ES-I3 (cell line): ENCODE data around the gene CCDC80.

ENCODE experiments used
- H3K36me3 ChIP-seq: 2 replicates; pipeline ENCODE4 v1.6.1; 2013; ENCODE audit warnings: mild to moderate bottlenecking, low read length, control low read depth, moderate library complexity; ENCODE audit not compliant: insufficient read depth
- H3K4me1 ChIP-seq: 2 replicates; pipeline ENCODE4 v1.6.1; 2013; ENCODE audit warnings: mild to moderate bottlenecking, control low read depth, low read length; ENCODE audit not compliant: insufficient read depth
- H3K9ac ChIP-seq: 2 replicates; pipeline ENCODE4 v1.6.1; 2013; ENCODE audit warnings: low read depth, mild to moderate bottlenecking, low read length, moderate library complexity
- H3K9me3 ChIP-seq: 2 replicates; pipeline ENCODE4 v1.6.1; 2013; ENCODE audit warnings: mild to moderate bottlenecking, low read length, moderate library complexity; ENCODE audit not compliant: control insufficient read depth, insufficient read depth

Gene CCDC80

DNA sequence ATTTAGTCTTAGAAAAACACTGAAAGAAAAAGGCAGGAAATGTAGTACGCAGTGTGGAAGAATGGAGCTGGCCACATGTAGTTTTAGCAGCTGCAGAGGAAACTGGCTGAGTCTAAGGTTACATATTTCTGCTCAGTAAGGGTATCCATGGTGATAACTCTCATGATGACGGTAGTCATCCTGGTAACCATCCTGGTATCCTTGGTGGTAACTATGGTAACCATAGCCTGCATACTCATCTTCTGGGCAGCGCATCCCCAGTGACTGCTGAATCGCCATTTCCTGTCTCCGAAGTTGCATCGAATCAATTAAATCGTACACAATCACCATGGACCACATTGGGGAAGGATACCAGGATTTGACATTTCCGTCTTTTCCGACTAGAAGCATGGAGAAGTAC is 35.7 kb downstream of the CCDC80 start:
- Histone ChIP-seq H3K36me3 (no peaks in the 10 kb centered on the region), H3K9ac (no peak overlapping the region), H3K9me3 (no peaks in the 10 kb centered on the region), H3K4me1 (no peaks in the 10 kb centered on the region)

DNA sequence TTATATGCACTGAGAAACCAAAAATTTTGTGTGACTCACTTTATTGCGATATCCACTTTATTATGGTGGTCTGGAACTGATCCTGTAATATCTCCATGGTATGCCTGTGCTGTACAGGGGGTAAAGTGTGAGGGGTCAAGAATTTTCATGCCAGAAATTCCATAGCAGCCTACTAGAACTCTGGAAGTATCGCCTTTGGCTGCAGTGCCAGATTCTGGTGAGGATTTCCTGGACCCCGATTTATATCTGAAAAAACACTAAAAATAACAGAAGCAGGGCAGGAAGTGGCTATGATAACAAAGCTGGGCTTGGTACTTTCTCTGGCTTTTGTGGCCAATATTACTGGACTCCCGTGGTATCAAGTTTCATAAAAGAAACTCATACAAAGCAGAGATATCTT is 36.4 kb downstream of the CCDC80 start:
- Histone ChIP-seq H3K36me3 (no peaks in the 10 kb centered on the region), H3K9me3 (no peaks in the 10 kb centered on the region), H3K4me1 (no peaks in the 10 kb centered on the region), H3K9ac (no peak overlapping the region)

DNA sequence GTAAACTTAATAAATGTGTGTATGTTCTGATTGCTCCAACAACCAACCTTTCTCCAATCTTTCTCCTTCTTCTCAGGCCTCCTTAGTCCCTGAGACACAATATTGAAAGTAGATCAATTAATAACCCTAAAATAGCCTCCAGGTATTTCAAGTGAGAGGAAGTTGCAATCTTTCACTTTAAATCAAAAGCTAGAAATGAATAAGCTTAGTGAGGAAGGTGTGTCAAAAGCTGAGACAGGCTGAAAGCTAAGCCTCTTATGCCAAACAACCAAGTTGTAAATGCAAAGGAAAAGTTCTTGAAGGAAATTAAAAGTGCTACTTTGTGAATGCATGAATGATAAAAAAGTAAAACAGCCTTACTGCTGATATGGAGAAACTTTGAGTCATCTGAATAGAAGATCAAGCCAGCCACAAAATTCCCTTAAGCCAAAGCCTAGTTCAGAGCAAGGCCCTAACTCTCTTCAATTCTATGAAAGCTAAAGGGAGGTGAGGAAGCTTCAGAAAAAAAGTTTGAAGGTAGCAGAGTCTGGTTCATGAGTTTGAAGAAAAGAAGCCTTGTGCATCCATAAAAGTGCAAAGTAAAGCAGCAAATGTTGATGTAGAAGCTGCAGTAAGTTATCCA is 38.6 kb downstream of the CCDC80 start:
- no peak overlapping the region for H3K9ac ChIP-seq
- H3K36me3 ChIP-seq, result no peaks in the 10 kb centered on the region
- H3K4me1 ChIP-seq, result no peaks in the 10 kb centered on the region
- no peaks in the 10 kb centered on the region for H3K9me3 ChIP-seq

DNA sequence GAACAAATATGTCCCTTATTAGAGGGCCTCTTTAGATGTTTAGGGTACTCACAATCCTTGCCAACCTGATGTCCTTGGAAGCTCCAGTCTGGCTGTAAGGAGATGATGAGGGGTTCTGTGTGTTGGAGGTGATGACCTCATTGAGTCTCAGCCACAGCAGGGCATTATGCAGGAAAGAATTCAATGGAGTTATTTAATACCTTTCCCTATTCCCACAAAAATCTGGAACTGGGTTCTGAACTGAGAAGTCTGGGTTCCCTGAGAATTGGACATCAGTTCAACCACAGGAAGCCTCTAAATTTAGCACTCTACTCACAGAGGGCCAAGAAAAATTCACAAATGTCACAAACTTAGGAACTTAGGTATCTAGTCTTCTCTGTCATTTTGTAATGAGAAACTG is 42.2 kb downstream of the CCDC80 start:
- Histone ChIP-seq H3K9ac (no peak overlapping the region), H3K4me1 (no peaks in the 10 kb centered on the region), H3K36me3 (no peaks in the 10 kb centered on the region), H3K9me3 (no peaks in the 10 kb centered on the region)

DNA sequence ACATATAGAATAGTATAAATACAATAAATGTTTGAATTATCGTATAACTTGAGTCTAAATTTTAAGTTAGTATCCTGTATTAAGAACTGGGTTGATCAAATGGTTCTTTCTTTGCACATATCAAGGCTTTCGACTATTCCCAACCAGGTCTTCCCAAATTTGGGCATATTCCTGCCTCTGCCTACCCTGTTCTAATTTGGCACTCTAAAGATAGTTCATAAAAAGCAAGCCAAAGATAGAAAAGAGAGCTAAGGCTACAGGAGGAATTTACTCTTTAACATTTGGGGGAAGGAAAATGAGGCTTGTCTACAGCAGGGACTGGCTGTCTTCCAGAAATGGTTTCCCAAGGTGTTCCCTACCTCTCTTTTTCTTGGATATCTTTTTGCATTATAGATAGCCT is 43.0 kb downstream of the CCDC80 start:
- no peaks in the 10 kb centered on the region for H3K36me3 ChIP-seq

DNA sequence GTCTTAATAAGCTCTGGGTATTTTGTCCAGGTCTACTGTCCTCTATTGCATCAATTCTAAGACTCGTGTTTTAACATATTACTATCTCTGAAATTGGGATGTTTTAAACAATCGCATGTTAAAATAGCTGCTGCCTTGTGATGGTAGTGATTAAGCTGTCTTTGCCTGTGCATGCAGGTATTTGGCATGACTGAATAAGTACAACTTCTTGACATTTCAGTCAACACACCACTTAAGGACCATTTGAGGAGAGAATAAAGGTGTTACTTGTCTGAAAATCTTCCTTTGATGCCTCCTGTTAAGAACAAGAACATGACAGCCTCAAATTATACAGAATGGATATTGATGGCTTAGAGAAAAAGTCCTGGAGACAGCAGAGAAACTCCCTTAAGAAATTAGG is 46.1 kb downstream of the CCDC80 start:
- no peaks in the 10 kb centered on the region for H3K36me3 ChIP-seq
- no peaks in the 10 kb centered on the region for H3K9me3 ChIP-seq
- no peak overlapping the region for H3K9ac ChIP-seq
- peaks cover 9% of the 10 kb centered on the region; the same call in 1 of the 2 replicates for H3K4me1 ChIP-seq

More for the DNA sequence above, 43.0 kb downstream of the CCDC80 start:
- H3K9me3 ChIP-seq, result no peaks in the 10 kb centered on the region
- no peak overlapping the region for H3K9ac ChIP-seq
- peaks cover 1% of the 10 kb centered on the region; the same call in 1 of the 2 replicates for H3K4me1 ChIP-seq

DNA sequence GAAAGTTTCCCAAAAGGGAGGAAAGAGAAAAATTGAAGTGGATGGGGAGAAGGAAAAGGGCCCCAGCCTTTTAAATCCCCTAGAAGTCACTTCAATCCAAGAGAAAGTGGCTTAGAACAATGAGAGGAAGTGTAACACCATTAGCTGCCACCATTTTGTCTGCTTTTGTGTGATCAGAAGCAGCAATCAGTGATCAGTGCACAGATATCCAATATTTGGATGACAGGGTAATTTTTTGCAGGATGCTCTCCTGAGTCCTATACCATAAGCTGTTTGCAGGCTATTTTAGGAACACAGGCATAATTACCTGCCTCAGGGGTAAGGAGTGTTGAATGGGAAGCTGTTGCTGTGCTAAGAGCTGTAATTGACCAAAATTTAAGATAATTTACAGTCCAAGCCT is 47.7 kb downstream of the CCDC80 start:
- no peak overlapping the region for H3K9ac ChIP-seq
- peaks cover 9% of the 10 kb centered on the region; the same call in 1 of the 2 replicates for H3K4me1 ChIP-seq
- no peaks in the 10 kb centered on the region for H3K9me3 ChIP-seq
- no peaks in the 10 kb centered on the region; the same call in 1 of the 2 replicates for H3K36me3 ChIP-seq

DNA sequence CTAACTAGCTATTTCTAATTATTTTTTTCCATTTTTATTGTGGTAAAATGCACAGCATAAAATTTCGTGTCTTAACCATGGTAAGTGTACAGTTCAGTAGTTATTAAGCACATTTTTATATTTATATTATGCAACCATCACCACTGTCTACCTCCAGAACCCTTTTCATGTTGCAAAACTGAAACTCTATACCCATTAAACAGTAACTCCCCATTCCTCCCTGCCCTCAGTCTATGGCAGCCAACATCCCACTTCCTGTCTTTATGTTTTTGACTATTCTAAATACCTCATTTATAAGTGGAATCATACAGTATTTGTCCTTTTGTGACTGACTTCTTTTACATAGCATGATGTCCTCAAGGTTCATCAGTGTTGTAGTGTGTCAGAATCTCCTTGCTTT is 53.6 kb downstream of the CCDC80 start:
- Histone ChIP-seq H3K9me3 (no peaks in the 10 kb centered on the region), H3K9ac (no peak overlapping the region), H3K36me3 (peaks cover 9% of the 10 kb centered on the region; the same call in 1 of the 2 replicates), H3K4me1 (peaks cover 1% of the 10 kb centered on the region; the same call in 1 of the 2 replicates)

DNA sequence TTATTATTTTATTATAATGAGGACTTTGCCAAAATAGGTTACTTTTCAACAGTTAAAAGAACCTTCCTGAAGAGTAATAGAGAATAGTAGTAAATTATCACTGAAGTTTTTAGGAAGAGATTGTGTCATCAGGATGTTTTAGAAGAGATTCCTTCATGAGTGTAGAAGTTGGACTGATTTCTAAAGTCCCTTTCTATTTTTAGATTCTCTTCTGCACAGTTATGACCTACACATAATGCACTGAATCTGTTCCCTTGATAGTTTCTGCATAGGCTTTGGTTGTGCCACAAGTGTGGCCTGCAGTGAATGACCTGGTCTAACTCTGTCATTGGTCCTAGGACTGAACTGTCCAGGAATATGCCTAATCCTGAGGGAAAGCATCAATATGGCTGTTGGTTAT is 55.2 kb downstream of the CCDC80 start:
- Histone ChIP-seq H3K9ac (no peak overlapping the region), H3K4me1 (peaks cover 4% of the 10 kb centered on the region; the same call in 1 of the 2 replicates), H3K36me3 (peaks cover 9% of the 10 kb centered on the region; the same call in 1 of the 2 replicates), H3K9me3 (no peaks in the 10 kb centered on the region)

DNA sequence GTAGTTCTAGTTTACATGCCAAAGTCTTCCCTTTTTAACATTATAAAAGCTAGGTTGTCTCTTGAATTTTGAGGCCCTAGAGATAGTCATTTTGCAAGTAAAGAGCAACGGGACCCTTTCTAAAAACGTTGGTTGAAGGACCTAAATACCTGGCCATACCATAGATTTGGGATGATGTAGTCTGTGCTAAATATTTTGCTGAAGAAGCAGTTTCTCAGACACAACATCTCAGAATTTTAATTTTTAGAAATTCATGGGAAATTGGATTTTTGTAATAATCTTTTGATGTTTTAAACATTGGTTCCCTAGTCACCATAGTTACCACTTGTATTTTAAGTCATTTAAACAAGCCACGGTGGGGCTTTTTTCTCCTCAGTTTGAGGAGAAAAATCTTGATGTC is 57.8 kb downstream of the CCDC80 start:
- Histone ChIP-seq H3K9ac (no peak overlapping the region), H3K4me1 (peaks cover 4% of the 10 kb centered on the region; the same call in 1 of the 2 replicates), H3K9me3 (no peaks in the 10 kb centered on the region), H3K36me3 (peaks cover 9% of the 10 kb centered on the region; the same call in 1 of the 2 replicates)

DNA sequence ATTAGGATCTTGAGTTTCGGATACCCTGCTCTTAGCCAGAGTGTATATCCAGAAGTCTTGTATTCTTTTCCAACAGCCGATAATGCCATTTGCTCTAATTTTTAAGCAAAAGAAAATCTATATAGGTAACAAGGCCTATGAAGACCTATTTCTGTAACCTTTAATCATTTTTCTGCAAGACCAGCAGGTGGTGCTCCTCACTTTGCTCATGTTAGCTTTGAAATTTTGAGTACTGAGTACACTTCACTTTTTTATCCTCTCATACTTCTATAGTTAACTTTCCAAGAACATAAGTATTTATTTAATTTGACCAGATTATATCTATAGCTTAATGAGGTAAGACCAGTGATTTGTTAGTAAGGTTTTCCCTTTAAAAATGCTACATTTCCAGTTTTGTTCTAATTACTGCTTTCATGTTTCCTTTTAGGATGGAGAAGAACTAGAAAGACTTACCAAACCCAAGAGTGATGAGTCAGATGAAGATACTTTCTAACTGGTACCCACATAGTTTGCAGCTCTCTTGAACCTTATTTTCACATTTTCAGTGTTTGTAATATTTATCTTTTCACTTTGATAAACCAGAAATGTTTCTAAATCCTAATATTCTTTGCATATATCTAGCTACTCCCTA is 58.6 kb downstream of the CCDC80 start:
- no peak overlapping the region for H3K9ac ChIP-seq
- H3K9me3 ChIP-seq, result no peaks in the 10 kb centered on the region
- peaks cover 9% of the 10 kb centered on the region; the same call in 1 of the 2 replicates for H3K36me3 ChIP-seq

DNA sequence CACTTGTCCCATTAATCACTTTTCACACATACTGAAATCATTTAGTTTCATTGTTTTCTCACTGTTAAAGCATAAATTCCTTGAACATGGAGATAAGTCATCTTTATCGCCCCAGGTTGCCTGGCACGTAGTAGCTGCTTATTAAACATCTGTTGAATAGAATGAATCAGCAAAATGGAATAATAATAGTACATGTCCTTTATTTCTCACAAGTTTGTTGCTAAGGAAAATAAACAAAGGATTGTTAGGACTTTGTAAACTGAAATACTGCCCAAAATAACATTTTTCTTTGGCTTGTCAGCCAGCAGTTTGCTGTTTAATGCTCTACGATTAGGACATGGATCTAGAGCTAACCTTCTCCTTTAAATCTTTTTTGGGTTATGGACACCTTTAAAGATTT is 61.2 kb downstream of the CCDC80 start:
- Histone ChIP-seq H3K36me3 (peaks cover 7% of the 10 kb centered on the region; the same call in 1 of the 2 replicates), H3K9me3 (no peaks in the 10 kb centered on the region), H3K9ac (no peak overlapping the region), H3K4me1 (peaks cover 4% of the 10 kb centered on the region; the same call in 1 of the 2 replicates)

More for the DNA sequence above, 58.6 kb downstream of the CCDC80 start:
- peaks cover 4% of the 10 kb centered on the region; the same call in 1 of the 2 replicates for H3K4me1 ChIP-seq

DNA sequence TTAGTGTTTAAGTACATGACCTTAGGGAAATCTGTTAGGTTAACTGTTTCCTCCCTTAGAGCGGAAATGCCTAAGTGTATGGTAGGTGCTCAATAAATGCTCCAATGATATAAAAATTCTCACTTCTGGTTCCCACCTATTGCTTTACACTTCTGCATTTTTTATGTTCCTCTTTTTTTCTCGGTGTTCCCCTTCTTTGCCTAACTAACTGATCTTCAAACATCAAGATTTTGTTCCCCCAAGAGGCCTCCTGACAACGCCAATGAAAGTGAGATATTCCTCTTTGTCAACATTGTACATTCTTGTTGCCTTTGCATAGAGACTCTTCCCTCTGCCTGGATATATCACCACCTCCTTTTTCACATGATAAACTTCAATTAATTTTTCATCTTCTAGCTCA is 61.7 kb downstream of the CCDC80 start:
- Histone ChIP-seq H3K36me3 (0 out of 2 replicates have a peak, but pooled peaks cover 7% of the 10 kb centered on the region), H3K9me3 (no peaks in the 10 kb centered on the region), H3K4me1 (peaks cover 4% of the 10 kb centered on the region; the same call in 1 of the 2 replicates), H3K9ac (no peak overlapping the region)

DNA sequence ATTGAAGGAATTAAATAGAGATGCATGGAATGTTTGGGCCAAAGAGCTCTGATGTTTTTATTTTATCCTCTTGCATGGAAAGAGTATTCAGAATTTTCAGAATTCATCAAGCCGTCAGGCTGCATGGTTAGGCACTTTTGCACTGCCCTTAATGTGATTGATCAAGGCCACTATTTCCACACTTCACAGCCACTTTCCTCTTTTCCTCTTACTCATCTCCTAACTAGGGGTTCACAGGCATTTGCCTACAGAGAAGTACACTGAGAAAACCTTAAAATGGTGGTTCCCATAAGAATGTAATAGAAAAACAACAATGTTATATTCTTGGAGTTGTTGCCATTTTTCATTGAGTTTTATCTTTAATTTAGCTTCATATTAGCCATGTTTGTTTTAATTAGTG is 68.2 kb downstream of the CCDC80 start:
- Histone ChIP-seq H3K4me1 (no peaks in the 10 kb centered on the region), H3K36me3 (peaks cover 3% of the 10 kb centered on the region; the same call in 1 of the 2 replicates), H3K9me3 (peaks cover 2% of the 10 kb centered on the region; the same call in 1 of the 2 replicates), H3K9ac (no peak overlapping the region)

DNA sequence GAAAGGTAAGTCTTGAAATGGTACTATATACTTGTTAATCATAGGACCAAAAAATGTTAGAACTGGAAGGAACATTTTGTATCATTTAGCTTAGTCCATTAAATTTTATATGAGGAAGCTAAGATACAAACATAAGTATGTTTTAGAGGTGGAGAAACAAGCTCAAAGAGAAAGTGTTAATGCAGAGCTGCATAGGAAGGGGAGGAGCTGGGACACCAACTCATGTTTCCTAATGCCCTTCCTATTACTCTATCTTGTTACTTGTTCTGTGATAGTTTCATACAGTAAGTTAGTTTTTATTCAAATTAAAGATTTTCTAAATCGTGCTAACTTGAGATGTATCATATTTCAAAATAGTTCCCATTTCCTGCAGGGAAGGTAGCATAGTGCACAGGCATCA is 71.7 kb downstream of the CCDC80 start:
- Histone ChIP-seq H3K9ac (no peak overlapping the region), H3K9me3 (peaks cover 2% of the 10 kb centered on the region; the same call in 1 of the 2 replicates), H3K4me1 (peaks cover 14% of the 10 kb centered on the region), H3K36me3 (peaks cover 3% of the 10 kb centered on the region; the same call in 1 of the 2 replicates)
